Smooth muscle cell of the coronary artery (primary cell): ENCODE results near the gene KANSL1L. TPM values are rescaled to one million over a fixed set of nuclear protein-coding genes. Genes with fewer than 3 reads are reported as not detected.

ENCODE experiments used
- total RNA-seq: library from RNA; depleted of rRNA; stranded (reverse); fragments of >200 nt; gene quantifications from 2 replicates; pipeline ENCODE4 v1.2.3, GENCODE V29; 2014; ENCODE audit warnings: low replicate concordance

The KANSL1L gene, protein sequence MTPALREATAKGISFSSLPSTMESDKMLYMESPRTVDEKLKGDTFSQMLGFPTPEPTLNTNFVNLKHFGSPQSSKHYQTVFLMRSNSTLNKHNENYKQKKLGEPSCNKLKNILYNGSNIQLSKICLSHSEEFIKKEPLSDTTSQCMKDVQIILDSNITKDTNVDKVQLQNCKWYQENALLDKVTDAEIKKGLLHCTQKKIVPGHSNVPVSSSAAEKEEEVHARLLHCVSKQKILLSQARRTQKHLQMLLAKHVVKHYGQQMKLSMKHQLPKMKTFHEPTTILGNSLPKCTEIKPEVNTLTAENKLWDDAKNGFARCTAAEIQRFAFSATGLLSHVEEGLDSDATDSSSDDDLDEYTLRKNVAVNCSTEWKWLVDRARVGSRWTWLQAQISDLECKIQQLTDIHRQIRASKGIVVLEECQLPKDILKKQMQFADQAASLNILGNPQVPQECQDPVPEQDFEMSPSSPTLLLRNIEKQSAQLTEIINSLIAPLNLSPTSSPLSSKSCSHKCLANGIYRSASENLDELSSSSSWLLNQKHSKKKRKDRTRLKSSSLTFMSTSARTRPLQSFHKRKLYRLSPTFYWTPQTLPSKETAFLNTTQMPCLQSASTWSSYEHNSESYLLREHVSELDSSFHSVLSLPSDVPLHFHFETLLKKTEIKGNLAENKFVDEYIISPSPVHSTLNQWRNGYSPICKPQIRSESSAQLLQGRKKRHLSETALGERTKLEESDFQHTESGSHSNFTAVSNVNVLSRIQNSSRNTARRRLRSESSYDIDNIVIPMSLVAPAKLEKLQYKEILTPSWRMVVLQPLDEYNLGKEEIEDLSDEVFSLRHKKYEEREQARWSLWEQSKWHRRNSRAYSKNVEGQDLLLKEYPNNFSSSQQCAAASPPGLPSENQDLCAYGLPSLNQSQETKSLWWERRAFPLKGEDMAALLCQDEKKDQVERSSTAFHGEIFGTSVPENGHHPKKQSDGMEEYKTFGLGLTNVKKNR
- total RNA-seq, result 12.0 and 16.6 TPM in 2 replicates

DNA sequence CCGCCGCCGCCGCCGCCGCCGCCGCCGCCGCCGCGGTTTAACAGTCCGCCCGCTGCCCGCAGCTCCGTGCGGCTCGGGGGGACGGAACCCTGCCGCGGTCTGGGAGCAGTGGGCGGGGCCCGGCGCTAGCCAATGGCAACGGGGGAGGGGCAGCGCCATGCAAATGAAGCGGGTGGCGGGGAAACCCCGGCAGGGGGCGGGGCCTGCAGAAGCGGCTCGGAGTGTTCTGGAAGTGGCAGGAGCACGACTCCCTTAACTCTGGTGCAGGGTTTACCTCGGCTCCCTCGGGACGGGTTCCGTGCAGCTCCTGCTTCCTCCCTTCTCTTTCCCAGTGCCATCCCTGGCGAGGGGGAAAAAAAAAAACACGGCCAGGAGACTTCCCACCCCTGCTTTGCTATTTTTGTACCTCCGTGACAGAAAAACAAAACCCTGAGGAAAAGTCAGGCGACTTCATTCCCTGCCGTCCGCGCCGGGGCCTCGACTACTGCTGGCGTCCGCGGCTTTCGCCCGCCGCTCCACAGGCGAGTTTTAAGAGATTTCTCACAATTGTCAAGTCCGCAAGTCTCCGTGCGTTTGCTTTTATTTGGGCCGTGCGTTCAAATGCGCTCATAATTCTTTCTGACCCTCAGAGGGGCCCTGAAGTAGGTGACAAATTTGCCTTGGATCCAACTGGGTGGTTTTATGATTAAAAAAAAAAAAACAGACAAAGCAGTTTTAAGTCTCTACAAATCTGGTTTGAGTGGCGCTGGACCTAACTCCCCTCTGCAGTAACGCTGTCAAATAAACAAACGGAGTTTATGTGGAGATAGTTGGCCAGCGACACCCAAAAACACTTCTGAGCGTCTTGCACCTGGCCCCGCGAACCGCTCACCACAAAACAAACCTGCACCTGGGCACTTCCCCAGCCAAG lies at the start of gene KANSL1L:
TSS of gene KANSL1L (minus strand) at position 101 of the 910 bp plus-strand sequence. CDS start 16,827 bp downstream, outside the sequence.

DNA sequence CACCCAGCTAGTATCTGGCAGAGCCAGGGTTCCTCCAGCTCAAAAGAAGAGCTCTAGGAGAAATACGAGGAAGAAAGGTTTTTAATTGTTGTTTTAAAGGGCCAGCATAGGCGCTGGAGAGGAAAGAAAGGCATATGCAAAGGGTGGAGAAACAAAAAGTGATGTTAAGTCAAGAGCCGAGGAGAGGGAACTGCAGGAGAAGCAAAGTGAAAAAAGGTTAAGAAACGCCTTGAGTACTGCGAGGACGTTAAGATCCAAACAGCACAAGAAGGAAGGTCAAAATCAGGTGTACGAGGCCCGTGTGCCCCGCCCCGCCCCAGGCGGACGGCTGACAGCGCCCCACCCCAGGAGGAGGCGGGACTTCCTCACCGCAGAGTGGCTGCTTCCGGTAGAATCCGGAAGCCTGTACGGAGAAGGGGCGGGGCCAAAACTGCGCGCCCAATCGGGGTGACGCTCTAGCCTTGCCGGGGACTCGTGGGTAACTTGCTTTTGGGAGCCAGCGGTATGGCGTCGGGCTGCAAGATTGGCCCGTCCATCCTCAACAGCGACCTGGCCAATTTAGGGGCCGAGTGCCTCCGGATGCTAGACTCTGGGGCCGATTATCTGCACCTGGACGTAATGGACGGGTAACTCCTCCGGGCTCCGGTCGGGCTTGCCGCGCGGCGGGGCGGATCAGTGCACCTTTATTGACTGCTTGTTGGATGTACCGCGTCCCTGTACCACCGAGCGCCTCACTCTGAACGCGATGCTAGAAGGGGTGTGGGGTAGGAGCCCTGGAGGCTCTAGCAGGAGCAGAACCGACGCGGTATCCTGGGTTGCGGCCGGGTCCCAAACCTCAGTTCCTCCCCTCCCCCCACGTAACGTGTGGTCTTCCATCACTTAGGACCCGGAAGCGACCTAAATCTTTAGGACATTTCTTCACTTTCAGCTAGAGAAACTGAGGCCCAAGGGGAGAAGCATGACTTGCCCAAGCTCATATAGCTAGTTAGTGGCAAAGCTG lies 168.8 kb downstream of the KANSL1L start, which contains the start of gene RPE:
TSS of gene RPE (plus strand) at position 481 of the 1,000 bp plus-strand sequence. CDS start at position 505, 24 bp downstream.

Other genes with a start within 250 kb of the KANSL1L start
- 58.6 and 81.9 TPM in 2 replicates for gene RPE, start 168.8 kb downstream of the KANSL1L start, total RNA-seq
- gene ACADL, start 54.0 kb upstream of the KANSL1L start, total RNA-seq, result 0.12 and 0.83 TPM in 2 replicates
- gene MYL1, start 143.8 kb upstream of the KANSL1L start, total RNA-seq, result not detected in 2 replicates